Stimulated activated CD4-positive, alpha-beta T cell treated with anti-CD3 and anti-CD28 coated beads, Interleukin-15, amount 100 ng/mL, for 24 hours (primary cell): ENCODE results near the gene BEND6.

Experiments used
- DNase-seq: peaks from one replicate; pipeline ENCODE4 v3.0.0-alpha.2; 2020

The BEND6 gene

DNA sequence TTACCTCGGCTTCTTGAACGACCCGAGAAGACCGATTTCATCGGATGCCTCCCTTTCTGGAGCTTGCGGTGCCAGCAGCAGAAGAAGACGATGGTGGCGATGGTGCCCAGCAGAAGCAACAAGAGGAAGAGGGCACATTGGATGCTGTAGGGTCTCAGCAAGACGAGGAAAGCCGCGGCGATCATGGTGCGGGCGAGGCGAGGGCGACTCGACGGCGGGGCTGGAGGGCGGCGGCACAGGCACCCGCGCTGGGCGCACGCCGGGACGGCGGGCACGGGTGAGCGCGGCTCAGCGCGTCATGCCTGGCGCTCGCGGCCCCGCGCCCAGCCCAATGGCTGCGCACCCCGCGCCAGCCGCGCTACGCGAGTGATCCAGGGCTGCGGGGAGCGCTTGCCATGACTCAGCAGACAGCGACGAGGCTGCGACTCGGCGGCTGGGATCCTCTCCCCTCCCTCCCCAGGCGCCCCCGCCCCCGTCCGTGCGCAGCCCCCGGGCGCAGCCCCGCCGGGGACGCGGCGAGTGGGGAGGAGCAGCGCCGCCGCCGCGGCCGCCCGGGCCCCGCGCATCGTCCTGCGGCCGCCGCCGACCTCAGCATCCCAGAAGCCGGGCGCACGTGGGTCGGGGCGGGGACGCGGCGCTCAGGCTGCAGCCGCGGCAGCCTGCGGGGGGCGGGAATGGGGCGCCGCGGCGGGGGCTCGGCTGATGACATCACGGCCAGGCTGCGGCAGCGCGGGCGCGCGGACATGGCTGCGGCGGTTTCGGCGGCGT lies at the start of gene BEND6:
BEND6 (plus strand) TSS at position 705 of the 768 bp plus-strand sequence. CDS start 26,704 bp downstream, outside the sequence.
- DNase-seq = peak; percentile 61

DNA sequence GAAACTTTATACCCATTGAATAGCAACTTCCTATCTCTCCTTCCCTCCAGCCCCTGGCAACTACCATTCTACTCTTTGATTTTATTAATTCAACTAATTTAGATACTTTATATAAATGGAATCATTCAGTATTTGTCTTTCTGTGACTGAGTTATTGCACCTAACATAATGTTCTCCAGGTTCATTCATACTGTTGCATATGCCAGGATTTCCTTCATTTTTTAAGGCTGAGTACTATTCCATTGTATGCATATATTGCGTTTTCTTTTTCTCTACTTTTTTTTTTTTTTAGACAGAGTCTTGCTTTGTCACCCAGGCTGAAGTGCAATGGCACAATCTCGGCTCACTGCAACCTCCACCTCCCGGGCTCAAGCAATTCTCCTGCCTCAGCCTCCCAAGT lies 49.5 kb upstream of the BEND6 start:
- DNase-seq = no peak

- no peak for DNase-seq
Observed at GRCh38 chr6:56906752-56907151, 48.2 kb upstream of the BEND6 start.

DNA sequence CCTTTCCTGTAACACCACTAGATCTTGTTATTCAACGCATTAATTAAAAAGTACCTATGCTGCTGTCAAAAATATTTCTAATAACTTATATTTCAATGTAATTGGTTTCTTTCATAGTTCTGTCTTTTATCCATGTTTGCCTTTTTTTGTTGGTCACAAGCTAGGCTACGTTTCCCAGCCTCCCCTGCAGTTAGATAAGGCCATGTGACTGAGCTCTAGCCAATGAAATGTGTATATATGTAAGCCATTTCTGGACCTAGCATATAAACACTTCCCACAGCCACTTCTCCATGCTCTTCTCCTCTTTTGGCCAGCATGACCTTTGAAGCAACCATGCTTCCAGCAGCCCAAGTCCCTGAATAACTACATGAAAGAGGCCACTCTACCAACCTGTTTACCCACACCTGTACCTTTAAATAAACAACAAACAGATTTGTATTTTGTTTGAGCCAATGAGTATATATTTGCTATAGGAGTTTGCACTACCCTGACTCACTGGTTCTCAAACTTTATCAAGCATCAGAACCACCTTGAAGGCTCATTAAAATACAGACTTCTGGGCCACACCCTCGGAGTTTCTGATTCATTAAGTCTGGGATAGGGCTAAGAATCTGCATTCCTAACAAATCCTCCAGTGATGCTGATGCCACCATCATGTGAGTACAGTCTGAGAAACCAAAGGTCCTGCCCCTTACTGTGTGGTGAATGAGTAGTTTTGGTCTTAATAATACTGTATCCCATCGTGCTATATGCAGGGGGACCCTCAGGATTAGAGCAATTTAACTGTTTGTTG lies 45.6 kb upstream of the BEND6 start:
- no peak for DNase-seq

DNA sequence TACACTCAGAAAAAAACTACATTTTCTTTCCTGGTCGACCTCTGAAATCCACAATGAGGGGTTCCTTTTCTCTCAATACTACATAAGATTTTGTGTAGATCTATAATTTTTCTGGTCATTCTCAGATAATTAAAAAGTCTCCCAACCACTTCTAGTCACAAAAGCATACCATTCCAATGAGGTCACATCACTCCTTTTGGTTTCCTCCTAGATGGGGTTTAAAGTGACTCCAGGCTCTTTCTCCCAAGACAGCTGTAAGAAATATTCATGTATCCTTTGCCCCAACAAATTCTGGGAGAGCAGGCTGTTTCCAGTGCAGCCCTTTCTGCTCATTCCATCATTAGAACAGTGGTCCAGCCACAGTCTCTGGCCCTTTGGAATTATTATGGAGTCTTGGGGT lies 43.1 kb upstream of the BEND6 start:
- DNase-seq = no peak

- no peak for DNase-seq
Observed at GRCh38 chr6:56913285-56914074, 41.4 kb upstream of the BEND6 start.

DNA sequence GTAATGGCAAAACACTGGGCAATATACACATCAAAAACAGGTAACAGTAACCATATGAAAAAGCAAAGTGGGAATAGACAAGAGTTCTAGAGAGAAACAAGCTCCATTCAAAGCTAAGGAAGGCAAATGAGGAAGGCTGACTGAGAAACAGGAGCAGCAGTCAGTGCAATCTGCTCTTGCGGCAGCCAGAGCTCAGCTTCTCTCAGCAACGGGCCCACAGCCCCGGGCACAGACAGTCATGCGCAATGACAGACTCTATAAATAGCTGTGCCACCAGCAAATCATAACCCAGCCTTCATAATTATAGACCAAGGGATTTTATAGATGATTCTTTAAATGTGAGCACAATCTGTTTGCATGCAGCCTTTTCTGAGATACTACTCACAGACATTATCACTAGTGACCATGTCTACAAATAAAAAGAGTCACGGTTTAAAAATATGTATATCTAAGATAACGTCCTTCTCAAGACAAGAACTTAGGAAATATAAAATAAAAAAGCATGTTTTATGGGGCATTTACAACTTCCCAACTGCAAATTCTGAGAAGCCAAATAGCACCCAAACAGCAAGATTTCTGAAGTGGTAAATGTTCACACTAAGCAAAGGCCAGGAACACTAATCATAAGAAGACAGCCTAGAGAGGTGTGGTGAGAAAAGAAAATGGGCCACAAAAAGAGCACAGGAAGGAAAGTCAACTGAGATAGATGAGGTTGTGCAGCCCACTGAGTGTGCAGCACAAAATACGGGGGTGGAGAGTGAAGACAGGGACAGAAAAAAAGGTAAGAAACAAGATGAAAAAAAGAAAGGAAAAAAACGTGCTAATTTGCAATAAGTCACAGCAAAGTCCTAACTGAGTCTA lies 39.9 kb upstream of the BEND6 start:
- DNase-seq = no peak

DNA sequence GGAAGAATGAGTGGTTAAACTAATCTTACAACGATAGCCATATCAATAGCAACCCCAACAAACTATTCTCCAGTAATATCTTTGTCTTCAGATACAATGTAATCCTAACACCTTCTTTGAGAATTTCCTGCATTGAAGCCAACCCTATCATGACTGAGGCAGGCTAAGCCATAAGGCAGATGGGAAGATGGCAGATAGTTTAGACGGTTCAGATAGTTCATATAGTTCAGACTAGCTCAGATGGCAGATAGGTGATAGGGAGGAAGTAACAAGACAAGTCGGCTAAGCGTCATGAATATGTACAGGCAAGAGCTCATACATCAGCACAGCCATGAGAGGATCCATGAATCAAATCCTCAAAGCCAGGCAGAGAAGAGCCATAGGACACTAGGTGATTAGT lies 39.1 kb upstream of the BEND6 start:
- DNase-seq = no peak

DNA sequence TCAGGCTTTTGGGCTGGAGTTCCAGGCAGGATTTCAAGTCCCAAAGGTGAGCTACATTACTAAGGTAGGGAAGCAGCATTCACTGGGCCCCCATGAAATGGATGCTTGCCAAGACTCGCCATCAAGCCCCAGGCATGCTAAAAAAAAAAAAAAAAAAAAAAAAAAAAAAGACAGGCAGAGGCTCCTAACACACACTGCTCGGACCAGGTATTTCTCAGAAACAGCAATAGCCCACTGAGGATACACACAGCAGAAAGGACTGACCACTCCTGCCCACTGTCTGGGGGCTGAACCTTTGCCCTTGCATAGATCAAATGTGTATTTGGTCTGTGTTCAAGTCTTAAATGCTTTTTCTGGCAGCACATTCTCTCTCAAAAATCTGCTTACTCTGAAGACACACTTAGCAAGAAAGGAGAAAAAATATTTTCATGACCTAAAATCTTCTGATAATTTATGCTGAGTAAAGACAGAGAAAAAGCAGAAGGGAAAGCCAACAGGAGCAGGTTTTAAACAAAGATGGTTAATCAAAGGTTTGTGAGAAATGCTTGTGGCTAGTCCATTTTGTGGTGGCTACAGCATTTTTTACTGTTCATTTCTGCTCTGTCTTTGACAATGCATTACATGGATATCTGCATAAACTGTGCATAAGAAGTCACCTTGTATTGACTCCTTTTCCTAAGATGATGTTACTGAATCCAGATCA lies 37.9 kb upstream of the BEND6 start:
- no peak for DNase-seq

- DNase-seq = no peak
Observed at GRCh38 chr6:56922645-56923044, 32.3 kb upstream of the BEND6 start.

GRCh38 chr6:56923565-56923964 lies 31.3 kb upstream of the BEND6 start:
- DNase-seq = no peak

- no peak for DNase-seq
Observed at GRCh38 chr6:56927538-56928453, 27.1 kb upstream of the BEND6 start.

DNA sequence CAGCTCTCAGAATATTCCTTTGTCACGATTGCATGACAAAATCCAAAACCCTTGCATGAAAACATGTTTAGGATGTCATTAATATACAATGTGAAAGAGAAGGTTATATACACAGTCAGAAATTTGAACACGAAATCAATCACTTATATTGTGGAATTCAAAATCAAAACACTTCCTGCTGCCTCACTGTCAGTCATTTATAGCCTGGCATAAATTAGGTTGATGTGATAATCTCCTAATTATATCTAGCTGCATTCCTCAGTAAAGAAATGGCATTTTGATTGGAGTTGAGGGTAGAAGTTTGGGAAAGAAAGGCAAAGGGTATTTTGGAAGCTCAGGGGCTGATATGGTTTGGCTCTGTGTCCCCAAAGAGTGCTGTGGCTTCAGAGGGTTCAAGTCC lies 24.1 kb upstream of the BEND6 start:
- no peak for DNase-seq

GRCh38 chr6:56932910-56933477 lies 21.9 kb upstream of the BEND6 start:
- DNase-seq = no peak

DNA sequence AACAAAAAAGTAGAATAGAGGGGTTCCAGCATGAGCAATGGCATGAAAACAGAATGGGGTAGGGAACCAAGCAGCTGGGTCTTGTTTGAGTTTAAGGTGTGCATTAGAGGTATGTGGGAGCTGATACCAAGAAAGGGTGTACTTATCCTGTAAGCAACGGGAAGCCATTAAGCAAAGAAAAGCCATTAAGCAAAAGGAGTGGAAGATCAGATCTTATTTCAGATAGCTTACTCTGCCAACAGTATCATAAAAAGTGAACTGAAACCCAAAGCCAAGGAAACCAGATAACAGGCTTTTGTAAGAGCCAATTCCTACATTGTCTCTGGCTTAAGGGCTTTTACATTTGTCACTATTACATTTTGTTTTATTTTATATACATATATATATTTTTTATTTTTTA lies 21.3 kb upstream of the BEND6 start:
- no peak for DNase-seq

GRCh38 chr6:56934876-56935275 lies 20.0 kb upstream of the BEND6 start:
- no peak for DNase-seq

DNA sequence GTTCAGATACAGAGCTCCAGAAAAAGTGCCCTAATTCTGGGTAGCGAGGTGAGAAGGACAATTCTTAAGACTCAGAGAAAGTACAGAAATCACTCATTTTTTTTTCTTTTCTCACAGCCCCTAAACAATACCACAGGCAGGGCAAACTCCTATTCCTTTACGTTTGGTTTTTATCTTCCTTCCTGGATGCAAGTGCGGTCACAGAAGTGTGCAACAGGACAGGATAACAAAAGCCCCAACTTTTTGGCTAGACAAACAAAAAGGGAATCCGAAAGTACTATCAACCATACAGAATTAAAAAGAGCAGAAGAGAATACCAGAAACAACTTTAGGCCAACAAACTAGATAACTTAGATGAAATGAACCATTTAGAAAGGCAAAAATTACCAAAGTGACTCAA lies 18.4 kb upstream of the BEND6 start:
- no peak for DNase-seq

- peak; percentile 51 for DNase-seq
Observed at GRCh38 chr6:56938649-56939191, 16.2 kb upstream of the BEND6 start.

DNA sequence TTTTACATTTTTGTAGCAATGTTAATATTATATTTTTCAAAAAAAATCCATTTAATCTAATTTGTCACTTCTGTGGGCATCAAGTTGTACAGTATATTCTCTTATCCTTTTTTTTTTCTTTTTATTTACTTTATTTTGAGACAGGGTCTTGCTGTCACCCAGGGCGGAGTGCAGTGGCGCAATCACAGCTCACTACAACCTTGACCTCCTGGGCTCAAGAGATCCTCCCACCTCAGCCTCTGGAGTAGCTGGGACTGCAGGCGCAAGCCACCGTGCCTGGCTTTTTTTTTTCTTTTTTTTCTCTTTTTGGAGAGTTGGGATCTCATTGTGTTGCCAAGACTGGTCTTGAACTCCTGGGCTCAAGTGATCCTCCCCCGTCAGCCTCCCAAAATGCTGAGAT lies 14.4 kb upstream of the BEND6 start:
- DNase-seq = no peak

- no peak for DNase-seq
Observed at GRCh38 chr6:56940977-56941376, 13.9 kb upstream of the BEND6 start.
